Colonic mucosa (tissue), 4 donors: ENCODE measurements around the gene HOXA10. TPM values are rescaled to one million over a fixed set of nuclear protein-coding genes. Genes with fewer than 3 reads are reported as not detected.

Experiments
- DNase-seq: peaks from one replicate; pipeline ENCODE4 v3.0.0-alpha.2; 2020
- H3K27ac ChIP-seq: fragments of 200-600 bp; one replicate; pipeline ENCODE4 v1.8.0; 2021
- H3K27me3 ChIP-seq: fragments of 200-600 bp; one replicate; pipeline ENCODE4 v1.8.0; 2021
- H3K36me3 ChIP-seq: fragments of 200-600 bp; one replicate; pipeline ENCODE4 v1.8.0; 2021
- H3K4me1 ChIP-seq: fragments of 200-600 bp; one replicate; pipeline ENCODE4 v1.8.0; 2021; ENCODE audit warnings: mild to moderate bottlenecking
- H3K4me3 ChIP-seq: fragments of 200-600 bp; one replicate; pipeline ENCODE4 v1.8.0; 2021
- H3K9ac ChIP-seq, 2 donors: one replicate each; pipeline ENCODE4 v1.7.0; 2013; ENCODE audit warnings: control low read depth in 2 of 2, low read depth in 2 of 2, low read length in 2 of 2
- H3K9me3 ChIP-seq: fragments of 200-600 bp; one replicate; pipeline ENCODE4 v1.8.0; 2021
- intact Hi-C: fragments of 100-400 bp; cut with DNase I; formaldehyde crosslinking; loops from one replicate; pipeline ENCODE4 v1.14.1; 2022
- total RNA-seq, 2 donors: library from RNA; stranded (reverse); fragmentation: NEBNext Ultra II Directional in 1 of 2; extraction: Animal tissue kit (Norgen Biotek cat#: 25700) in 1 of 2; gene quantifications; one replicate each; pipeline ENCODE4 v1.2.1, GENCODE V29; 2021
- TF ChIP-seq, protein P1 (sequence below): fragments of 200-600 bp; IDR thresholded peaks from one replicate; pipeline ENCODE4 v1.8.0; 2022; ENCODE audit warnings: antibody characterized with exemption, mild to moderate bottlenecking
- donor health status: healthy.
- donor health status: DM: no; HTN: no; CAD: no.
- donor health status: DM: no; HTN: no; CAD: no.

The HOXA10 gene
- total RNA-seq, 2 donors from 2014 or later = 25.4 to 26.0 TPM

GRCh38 chr7:27151341-27151930 is 22.7 kb downstream of the HOXA10 start:
- peaks cover 23% of the 10 kb centered on the region for H3K4me1 ChIP-seq
- H3K4me3 ChIP-seq = peak overlapping the region; percentile 55
- no peaks in the 10 kb centered on the region for H3K36me3 ChIP-seq
- H3K27ac ChIP-seq = peak overlapping the region; percentile 97
- peak; percentile 36 for DNase-seq
- no peaks in the 10 kb centered on the region for H3K9me3 ChIP-seq
- TF ChIP-seq, protein P1, sequence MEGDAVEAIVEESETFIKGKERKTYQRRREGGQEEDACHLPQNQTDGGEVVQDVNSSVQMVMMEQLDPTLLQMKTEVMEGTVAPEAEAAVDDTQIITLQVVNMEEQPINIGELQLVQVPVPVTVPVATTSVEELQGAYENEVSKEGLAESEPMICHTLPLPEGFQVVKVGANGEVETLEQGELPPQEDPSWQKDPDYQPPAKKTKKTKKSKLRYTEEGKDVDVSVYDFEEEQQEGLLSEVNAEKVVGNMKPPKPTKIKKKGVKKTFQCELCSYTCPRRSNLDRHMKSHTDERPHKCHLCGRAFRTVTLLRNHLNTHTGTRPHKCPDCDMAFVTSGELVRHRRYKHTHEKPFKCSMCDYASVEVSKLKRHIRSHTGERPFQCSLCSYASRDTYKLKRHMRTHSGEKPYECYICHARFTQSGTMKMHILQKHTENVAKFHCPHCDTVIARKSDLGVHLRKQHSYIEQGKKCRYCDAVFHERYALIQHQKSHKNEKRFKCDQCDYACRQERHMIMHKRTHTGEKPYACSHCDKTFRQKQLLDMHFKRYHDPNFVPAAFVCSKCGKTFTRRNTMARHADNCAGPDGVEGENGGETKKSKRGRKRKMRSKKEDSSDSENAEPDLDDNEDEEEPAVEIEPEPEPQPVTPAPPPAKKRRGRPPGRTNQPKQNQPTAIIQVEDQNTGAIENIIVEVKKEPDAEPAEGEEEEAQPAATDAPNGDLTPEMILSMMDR = no peak
- peak overlapping the region; percentile 86 to 100 for H3K9ac ChIP-seq
- intact Hi-C loops = no loop called here
- no peaks in the 10 kb centered on the region for H3K27me3 ChIP-seq

DNA sequence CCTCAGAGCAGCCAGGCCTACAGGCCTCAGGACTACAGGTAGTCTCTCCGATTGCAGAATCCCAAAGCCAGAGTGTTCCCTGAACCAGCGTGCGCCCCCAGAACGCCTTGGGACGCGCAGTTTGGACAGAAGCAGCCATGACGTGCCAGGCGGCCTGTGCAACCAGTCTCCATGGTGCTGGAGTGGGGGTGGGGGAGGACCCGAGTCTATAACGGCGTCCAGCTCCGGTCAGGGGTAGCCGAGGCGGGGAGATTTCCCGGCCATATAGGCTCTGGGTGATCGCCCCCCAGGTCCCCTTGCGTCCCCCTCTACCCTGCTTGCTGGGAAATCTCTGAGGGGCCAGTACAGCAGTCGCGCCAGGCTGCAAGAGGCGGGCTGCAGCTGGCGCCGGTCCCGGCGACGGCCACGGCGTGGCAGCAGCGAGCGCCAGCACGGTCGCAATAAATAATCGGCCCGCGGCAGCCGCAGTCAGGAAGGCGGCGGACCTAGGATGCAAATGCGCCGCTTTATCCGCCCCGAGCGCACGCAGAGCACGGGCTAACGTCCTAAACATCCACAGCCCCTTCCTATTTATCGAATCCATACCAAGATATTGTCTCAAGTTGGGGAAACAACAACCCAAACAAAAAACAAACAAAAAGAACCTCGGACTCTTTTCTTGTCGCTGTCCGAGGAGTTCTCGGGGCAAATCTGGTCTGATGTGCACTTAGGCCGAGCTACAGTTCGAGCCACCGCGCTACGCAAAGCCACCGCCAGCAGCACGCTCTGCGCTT is 23.4 kb downstream of the HOXA10 start:
- Histone ChIP-seq H3K9ac (peak overlapping the region; percentile 86 to 100), H3K27ac (peak overlapping the region; percentile 97), H3K4me1 (peaks cover 24% of the 10 kb centered on the region), H3K36me3 (no peaks in the 10 kb centered on the region), H3K27me3 (no peaks in the 10 kb centered on the region), H3K9me3 (no peaks in the 10 kb centered on the region), H3K4me3 (peak overlapping the region; percentile 55)
- peak; percentile 81 for DNase-seq
- intact Hi-C loops = no loop called here
- TF ChIP-seq, protein P1 = peak; percentile 95

DNA sequence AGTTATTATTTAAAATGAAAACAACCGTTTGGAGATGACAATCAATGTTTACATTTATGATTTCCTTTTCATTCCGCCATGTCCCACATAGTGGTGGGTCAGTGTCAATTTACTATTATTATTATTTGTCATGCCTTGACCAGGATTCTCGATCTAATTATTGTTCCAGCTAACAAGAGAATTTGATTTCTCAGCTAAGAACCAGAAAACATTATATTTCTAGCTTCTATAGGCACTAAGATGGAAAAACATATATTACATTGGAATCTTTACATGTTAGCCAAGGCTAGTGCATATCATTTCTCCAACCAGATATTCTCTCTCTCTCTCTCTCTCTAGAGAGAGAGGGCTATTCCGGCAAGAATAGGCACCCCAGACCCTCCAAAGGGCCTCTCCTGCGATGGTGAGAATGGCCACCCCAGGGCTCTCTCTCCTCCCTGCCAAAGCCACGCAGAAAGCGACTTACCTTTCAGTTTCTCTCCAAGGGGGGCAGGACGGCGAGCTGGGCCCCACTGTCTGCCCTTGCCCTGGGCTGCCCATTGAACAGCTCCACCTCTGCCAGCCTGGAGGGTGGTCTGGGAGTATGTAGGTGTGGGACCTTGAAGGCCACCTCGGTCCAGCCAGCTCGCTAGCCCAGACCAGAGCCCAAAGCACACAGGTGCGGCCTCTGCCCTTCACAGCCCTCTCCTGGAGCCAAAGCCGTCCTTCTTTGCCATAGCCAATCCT is 24.1 kb downstream of the HOXA10 start:
- no peaks in the 10 kb centered on the region for H3K9me3 ChIP-seq
- H3K27ac ChIP-seq = peak overlapping the region; percentile 97
- DNase-seq = peak; percentile 49
- peak overlapping the region; percentile 55 for H3K4me3 ChIP-seq
- intact Hi-C loops = no loop called here
- H3K4me1 ChIP-seq = peaks cover 20% of the 10 kb centered on the region
- H3K9ac ChIP-seq = peak overlapping the region; percentile 86 to 100
- TF ChIP-seq, protein P1 = no peak
- H3K36me3 ChIP-seq = no peaks in the 10 kb centered on the region
- no peaks in the 10 kb centered on the region for H3K27me3 ChIP-seq

GRCh38 chr7:27148756-27149641 is 25.1 kb downstream of the HOXA10 start:
- H3K9ac ChIP-seq = peak overlapping the region; percentile 78 to 100
- H3K4me3 ChIP-seq = peak overlapping the region; percentile 47
- TF ChIP-seq, protein P1 = no peak
- no peaks in the 10 kb centered on the region for H3K36me3 ChIP-seq
- intact Hi-C loops = no loop called here
- H3K9me3 ChIP-seq = no peaks in the 10 kb centered on the region
- no peaks in the 10 kb centered on the region for H3K27me3 ChIP-seq
- DNase-seq = peak; percentile 76
- H3K27ac ChIP-seq = peak overlapping the region; percentile 97
- H3K4me1 ChIP-seq = peaks cover 17% of the 10 kb centered on the region
